Measurements from ENCODE around the gene RAB3C. TPM values are rescaled to one million over a fixed set of nuclear protein-coding genes. Genes with fewer than 3 reads are reported as not detected.
"Not testable (repeated sequence)": the region's sequence is repeated elsewhere in the genome, so short reads cannot be mapped to it uniquely, and the experiment has no call there.

Gene RAB3C, protein sequence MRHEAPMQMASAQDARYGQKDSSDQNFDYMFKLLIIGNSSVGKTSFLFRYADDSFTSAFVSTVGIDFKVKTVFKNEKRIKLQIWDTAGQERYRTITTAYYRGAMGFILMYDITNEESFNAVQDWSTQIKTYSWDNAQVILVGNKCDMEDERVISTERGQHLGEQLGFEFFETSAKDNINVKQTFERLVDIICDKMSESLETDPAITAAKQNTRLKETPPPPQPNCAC
- total RNA-seq (not detected in 2 replicates), polyA plus RNA-seq (not detected in 2 replicates), polyA minus RNA-seq (ENCODE audit: low replicate concordance) (not detected in 2 replicates)
- polyA plus RNA-seq (2012): not detected in 2 replicates

DNA sequence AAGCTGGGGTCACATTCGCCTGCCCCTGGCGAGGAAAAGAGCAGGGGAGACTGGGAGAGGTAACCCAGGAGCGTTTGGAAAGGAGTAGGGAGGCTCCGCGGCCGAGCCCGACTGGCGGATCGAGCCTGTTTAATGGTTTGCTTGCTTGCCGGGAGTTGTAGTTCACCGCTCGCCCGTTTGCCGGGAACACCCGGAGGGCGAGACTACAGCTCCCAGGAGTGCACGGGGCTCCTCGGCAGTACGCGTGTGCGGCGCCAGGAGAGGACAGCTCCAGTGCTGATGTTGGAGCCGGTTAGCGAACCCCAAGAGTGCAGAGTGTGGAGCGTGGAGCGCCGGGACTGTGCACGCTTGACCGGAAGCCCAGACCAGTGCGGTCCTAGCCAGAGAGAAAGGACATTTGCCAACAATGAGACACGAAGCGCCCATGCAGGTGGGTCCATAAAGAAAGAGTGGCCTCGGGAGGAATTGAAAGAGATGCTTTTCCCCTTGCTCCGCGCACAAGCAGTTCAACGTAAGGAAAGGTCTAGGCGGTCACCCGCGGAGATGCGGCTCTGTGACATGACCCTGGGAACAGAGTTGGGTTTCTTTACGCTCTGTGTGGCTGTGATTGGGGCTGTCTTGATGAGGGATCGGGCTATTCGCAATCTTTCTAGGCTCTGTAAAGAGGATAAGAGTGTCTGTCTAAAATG is at the start of gene RAB3C:
Gene RAB3C, plus strand, starts transcription at position 273 of the 689 bp plus-strand sequence. Its CDS starts 134 bp downstream, at position 407.
- Histone ChIP-seq H4K20me1 (ENCODE audit: control insufficient read depth, extremely low read depth, insufficient read depth, low read length) (no peaks in the 10 kb centered on the region), H3K9ac (ENCODE audit: insufficient read depth, low read length) (no peak within 1 kb of the TSS), H3K9me3 (ENCODE audit: control insufficient read depth, insufficient read depth, low read depth, low read length) (no peaks in the 10 kb centered on the region), H3K27ac (ENCODE audit: insufficient read depth, low read length) (no peak within 1 kb of the TSS), H3K4me1 (ENCODE audit: control insufficient read depth, extremely low read depth, insufficient read depth, low read length) (no peaks in the 10 kb centered on the region), H3K4me3 (replicated peaks in 1 of 4; ENCODE audit: control extremely low read depth in 1 of 4, insufficient read depth in 1 of 4, low read depth in 3 of 4, low read length in 4 of 4) (peak within 1 kb of the TSS; percentile 21 to 77 (median 52)), H3K79me2 (ENCODE audit: control insufficient read depth, insufficient read depth, low read length) (no peaks in the 10 kb centered on the region), H3K36me3 (ENCODE audit: control insufficient read depth, insufficient read depth, low read length) (no peaks in the 10 kb centered on the region), H3K4me2 (ENCODE audit: extremely low read depth, insufficient read depth, low read length) (peak within 1 kb of the TSS; percentile 81), H2AFZ (ENCODE audit: low read length) (peak within 1 kb of the TSS; percentile 78), H3K27me3 (ENCODE audit: control insufficient read depth, insufficient read depth, low read length) (peaks cover 2% of the 10 kb centered on the region)
- DNase-seq (ENCODE audit: low read depth in 2 of 2): peak; percentile 92
- peak; percentile 47 for TF ChIP-seq EZH2 (IDR thresholded peaks at IDR 0.05; ENCODE audit: low read length, missing control alignments)
- TF ChIP-seq, protein P1, sequence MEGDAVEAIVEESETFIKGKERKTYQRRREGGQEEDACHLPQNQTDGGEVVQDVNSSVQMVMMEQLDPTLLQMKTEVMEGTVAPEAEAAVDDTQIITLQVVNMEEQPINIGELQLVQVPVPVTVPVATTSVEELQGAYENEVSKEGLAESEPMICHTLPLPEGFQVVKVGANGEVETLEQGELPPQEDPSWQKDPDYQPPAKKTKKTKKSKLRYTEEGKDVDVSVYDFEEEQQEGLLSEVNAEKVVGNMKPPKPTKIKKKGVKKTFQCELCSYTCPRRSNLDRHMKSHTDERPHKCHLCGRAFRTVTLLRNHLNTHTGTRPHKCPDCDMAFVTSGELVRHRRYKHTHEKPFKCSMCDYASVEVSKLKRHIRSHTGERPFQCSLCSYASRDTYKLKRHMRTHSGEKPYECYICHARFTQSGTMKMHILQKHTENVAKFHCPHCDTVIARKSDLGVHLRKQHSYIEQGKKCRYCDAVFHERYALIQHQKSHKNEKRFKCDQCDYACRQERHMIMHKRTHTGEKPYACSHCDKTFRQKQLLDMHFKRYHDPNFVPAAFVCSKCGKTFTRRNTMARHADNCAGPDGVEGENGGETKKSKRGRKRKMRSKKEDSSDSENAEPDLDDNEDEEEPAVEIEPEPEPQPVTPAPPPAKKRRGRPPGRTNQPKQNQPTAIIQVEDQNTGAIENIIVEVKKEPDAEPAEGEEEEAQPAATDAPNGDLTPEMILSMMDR (conservative IDR thresholded peaks at IDR 0.05 in 1 of 2, IDR thresholded peaks at IDR 0.05 in 1 of 2; ENCODE audit: low read depth in 1 of 2, low read length in 2 of 2): no peak

DNA sequence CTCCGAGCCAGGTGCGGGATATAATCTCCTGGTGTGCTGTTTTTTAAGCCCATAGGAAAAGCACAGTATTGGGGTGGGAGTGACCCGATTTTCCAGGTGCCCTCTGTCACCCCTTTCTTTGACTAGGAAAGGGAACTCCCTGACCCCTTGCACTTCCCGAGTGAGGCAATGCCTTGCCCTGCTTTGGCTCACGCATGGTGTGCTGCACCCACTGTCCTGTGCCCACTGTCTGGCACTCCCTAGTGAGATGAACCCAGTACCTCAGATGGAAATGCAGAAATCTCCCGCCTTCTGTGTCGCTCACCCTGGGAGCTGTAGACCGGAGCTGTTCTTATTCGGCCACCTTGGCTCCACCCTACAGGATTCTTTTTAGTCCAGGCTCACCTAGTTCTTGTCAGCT is 40.9 kb upstream of the RAB3C start:
- H4K20me1 ChIP-seq (ENCODE audit: control insufficient read depth, extremely low read depth, insufficient read depth, low read length); H3K4me2 ChIP-seq (ENCODE audit: extremely low read depth, insufficient read depth, low read length); H3K27ac ChIP-seq (ENCODE audit: insufficient read depth, low read length); H3K27me3 ChIP-seq (ENCODE audit: control insufficient read depth, insufficient read depth, low read length); H3K79me2 ChIP-seq (ENCODE audit: control insufficient read depth, insufficient read depth, low read length); H3K9ac ChIP-seq (ENCODE audit: insufficient read depth, low read length); H3K4me3 ChIP-seq (replicated peaks in 1 of 4; ENCODE audit: control extremely low read depth in 1 of 4, insufficient read depth in 1 of 4, low read depth in 3 of 4, low read length in 4 of 4); H3K9me3 ChIP-seq (ENCODE audit: control insufficient read depth, insufficient read depth, low read depth, low read length); DNase-seq (ENCODE audit: low read depth in 2 of 2); H3K4me1 ChIP-seq (ENCODE audit: control insufficient read depth, extremely low read depth, insufficient read depth, low read length); H2AFZ ChIP-seq (ENCODE audit: low read length); H3K36me3 ChIP-seq (ENCODE audit: control insufficient read depth, insufficient read depth, low read length): not testable (repeated sequence)

DNA sequence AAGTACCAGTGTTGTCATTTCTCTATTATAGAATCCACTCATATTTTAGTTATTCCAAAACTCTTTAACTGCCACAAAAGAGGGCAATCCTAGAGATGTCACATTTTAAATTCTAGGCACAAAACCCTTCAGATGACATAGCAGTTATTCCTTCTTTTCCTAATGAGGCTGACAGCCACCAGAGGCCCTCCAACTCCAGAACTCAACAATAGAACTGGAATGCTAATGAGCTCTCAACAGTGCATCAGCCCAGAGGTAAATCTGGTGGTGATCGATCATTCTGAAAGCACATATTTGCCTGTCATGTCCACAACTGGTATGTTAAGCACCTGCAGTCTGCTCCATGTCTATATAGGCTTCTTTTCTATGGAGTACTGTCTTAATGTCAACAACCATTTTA is 40.2 kb upstream of the RAB3C start:
- Histone ChIP-seq H4K20me1 (ENCODE audit: control insufficient read depth, extremely low read depth, insufficient read depth, low read length) (no peaks in the 10 kb centered on the region), H3K4me1 (ENCODE audit: control insufficient read depth, extremely low read depth, insufficient read depth, low read length) (no peaks in the 10 kb centered on the region), H3K27me3 (ENCODE audit: control insufficient read depth, insufficient read depth, low read length) (no peaks in the 10 kb centered on the region), H3K9me3 (ENCODE audit: control insufficient read depth, insufficient read depth, low read depth, low read length) (no peaks in the 10 kb centered on the region), H3K79me2 (ENCODE audit: control insufficient read depth, insufficient read depth, low read length) (no peaks in the 10 kb centered on the region), H3K36me3 (ENCODE audit: control insufficient read depth, insufficient read depth, low read length) (no peaks in the 10 kb centered on the region), H3K4me3 (replicated peaks in 1 of 4; ENCODE audit: control extremely low read depth in 1 of 4, insufficient read depth in 1 of 4, low read depth in 3 of 4, low read length in 4 of 4) (no peak overlapping the region), H3K4me2 (ENCODE audit: extremely low read depth, insufficient read depth, low read length) (no peak overlapping the region), H3K27ac (ENCODE audit: insufficient read depth, low read length) (no peak overlapping the region), H2AFZ (ENCODE audit: low read length) (no peak overlapping the region), H3K9ac (ENCODE audit: insufficient read depth, low read length) (no peak overlapping the region)
- DNase-seq (ENCODE audit: low read depth in 2 of 2): no peak
- TF ChIP-seq, protein P1 (conservative IDR thresholded peaks at IDR 0.05 in 1 of 2, IDR thresholded peaks at IDR 0.05 in 1 of 2; ENCODE audit: low read depth in 1 of 2, low read length in 2 of 2): no peak
- TF ChIP-seq EZH2 (IDR thresholded peaks at IDR 0.05; ENCODE audit: low read length, missing control alignments): no peak
